ENCODE measurements around the gene HSPE1. TPM values are rescaled to one million over a fixed set of nuclear protein-coding genes. Genes with fewer than 3 reads are reported as not detected.
"Not testable (repeated sequence)": the region's sequence is repeated elsewhere in the genome, so short reads cannot be mapped to it uniquely, and the experiment has no call there.

HSPE1 gene
- total RNA-seq, result 10 to 100 TPM; 49.9 to 72.7 (median 55.1) TPM
- 55.7 TPM for total RNA-seq (2013)
- total RNA-seq, result 8.6 to 139 (median 20.3) reads per million in 29 experiments

DNA sequence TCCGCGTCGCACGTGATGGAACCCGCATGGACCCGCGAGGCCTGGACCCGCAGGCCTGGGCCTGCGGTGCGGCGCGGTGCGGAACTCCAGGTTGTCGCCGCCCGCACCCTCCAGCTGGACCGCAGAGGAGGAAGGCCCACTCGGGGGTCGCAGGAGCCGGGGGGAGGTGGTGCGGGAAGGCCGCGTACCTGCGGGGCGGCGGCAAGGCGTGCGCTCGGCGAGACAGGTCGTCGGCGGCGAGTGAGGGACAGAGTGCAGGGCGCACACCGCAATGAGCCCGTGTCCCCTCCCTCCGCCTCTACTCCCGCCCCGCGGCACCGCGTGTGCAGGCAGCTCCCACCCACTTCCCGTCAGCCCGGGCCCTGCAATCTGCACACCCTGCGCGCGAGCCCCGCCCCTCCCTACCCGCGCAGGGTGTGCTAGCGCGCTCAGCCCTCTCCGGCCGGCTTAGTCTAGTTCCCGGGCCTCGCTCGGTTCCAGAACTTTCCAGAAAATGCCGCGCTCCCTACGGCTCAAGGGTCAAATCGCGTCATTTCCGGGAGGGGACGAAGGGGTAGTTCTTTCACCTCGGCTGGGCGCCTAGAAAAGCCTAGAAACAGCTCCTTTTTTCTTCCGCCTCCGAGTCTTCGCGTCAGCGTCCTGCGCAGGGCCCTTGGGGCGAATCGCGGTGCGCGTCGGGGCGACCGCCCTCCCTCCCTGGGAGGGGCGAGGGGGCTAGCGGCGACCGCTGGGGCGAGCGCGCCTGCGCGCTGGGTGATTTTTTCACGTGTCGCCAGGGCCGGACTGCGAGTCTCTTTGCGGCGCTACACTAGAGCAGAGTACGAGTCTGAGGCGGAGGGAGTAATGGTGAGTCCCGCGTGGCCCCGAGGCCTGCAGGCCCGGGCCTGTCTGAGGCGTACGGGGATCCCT lies at the start of gene HSPE1, which contains the start of gene HSPD1:
Gene HSPE1 (plus strand): TSS at position 786 of the 909 bp plus-strand sequence. CDS start 58 bp downstream, at position 844.
Gene HSPD1 (minus strand): TSS at position 247 of the 909 bp plus-strand sequence. CDS start 992 bp downstream, outside the sequence.
- Mint-ChIP-seq H3K4me3 (peak within 1 kb of the TSS; percentile 92 to 97 (median 95)), H3K36me3 (peaks cover 37% of the 10 kb centered on the region), H3K4me1 (peaks cover 66 to 70% (median 67%) of the 10 kb centered on the region in 3 donors), H3K9me3 (no peaks in the 10 kb centered on the region), H3K27ac (peak within 1 kb of the TSS; percentile 91 to 98), H3K27me3 (no peaks in the 10 kb centered on the region)
- Histone ChIP-seq H3K36me3 (ENCODE audit: control insufficient read depth in 2 of 2, extremely low read depth in 1 of 2, insufficient read depth in 1 of 2, low read length in 1 of 2) (peaks cover 0 to 35% of the 10 kb centered on the region in 2 donors), H3K4me3 (ENCODE audit: control insufficient read depth in 1 of 2, extremely low read depth in 1 of 2, low read length in 1 of 2) (peak within 1 kb of the TSS; percentile 64 to 91), H3K4me1 (ENCODE audit: control insufficient read depth in 1 of 2, extremely low read depth in 1 of 2, insufficient read depth in 2 of 2, low read length in 2 of 2) (peaks cover 23 to 31% of the 10 kb centered on the region in 2 experiments), H3K27ac (ENCODE audit: low read length) (peak within 1 kb of the TSS; percentile 98), H3K27me3 (replicated peaks in 1 of 2; ENCODE audit: control insufficient read depth in 2 of 2, extremely low read depth in 1 of 2, insufficient read depth in 2 of 2, low read length in 1 of 2) (no peaks in the 10 kb centered on the region), H3K9me3 (no peaks in the 10 kb centered on the region)
- POLR2A ChIA-PET, result interaction anchor here (0.5 to 2.7 kb wide), 19 partner anchors 9 to 301 kb away, joined by 3 to 36 read pairs (median 4); partner anchors contain the start of genes SF3B1 (in 2 of the 2), COQ10B (in 1 of the 2), MARS2 (in 1 of the 2) and MOB4 (in 1 of the 2)
- ATAC-seq (replicated peaks in 1 of 4) (peak; percentile 80 to 90 (median 84)), DNase-seq (peak; percentile 91 to 98 (median 94))
- under 1% methylated on average over 89 of the region's 104 CpGs for WGBS (ENCODE audit: insufficient coverage)
- CTCF ChIA-PET, result interaction anchor here (0.6 to 1.6 kb wide), 8 partner anchors 13 to 892 kb away, joined by 3 to 4 read pairs (median 4); partner anchors contain the start of gene COQ10B (in 1 of the 2)

DNA sequence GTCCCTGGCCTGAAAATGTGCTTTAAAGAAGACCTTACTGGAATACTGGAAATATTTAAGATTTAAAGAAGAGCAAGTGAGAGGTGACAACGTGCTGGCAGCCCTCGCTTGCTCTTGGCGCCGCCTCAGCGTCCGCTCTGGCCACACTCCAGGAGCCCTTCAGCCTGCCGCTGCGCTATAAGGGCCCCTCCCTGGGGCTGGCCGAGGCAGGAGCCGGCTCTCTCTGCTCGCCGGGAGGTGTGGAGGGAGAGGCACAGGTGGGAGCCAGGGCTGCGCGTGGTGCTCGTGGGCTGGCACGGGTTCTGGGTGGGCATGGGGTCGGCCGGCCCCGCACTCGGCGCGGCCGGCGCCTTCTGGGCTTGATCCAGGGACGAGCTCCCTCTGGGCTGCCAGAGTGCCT lies 49.7 kb upstream of the HSPE1 start:
- Histone ChIP-seq H3K4me1 (ENCODE audit: control insufficient read depth in 1 of 2, extremely low read depth in 1 of 2, insufficient read depth in 2 of 2, low read length in 2 of 2) (peaks cover 8 to 12% of the 10 kb centered on the region in 2 experiments), H3K36me3 (ENCODE audit: control insufficient read depth in 2 of 2, extremely low read depth in 1 of 2, insufficient read depth in 1 of 2, low read length in 1 of 2) (peaks cover 0 to under 1% of the 10 kb centered on the region in 2 donors), H3K4me3 (ENCODE audit: control insufficient read depth in 1 of 2, extremely low read depth in 1 of 2, low read length in 1 of 2) (no peak overlapping the region), H3K9me3 (no peaks in the 10 kb centered on the region), H3K27ac (ENCODE audit: low read length) (no peak overlapping the region), H3K27me3 (replicated peaks in 1 of 2; ENCODE audit: control insufficient read depth in 2 of 2, extremely low read depth in 1 of 2, insufficient read depth in 2 of 2, low read length in 1 of 2) (peaks cover 0 to 9% of the 10 kb centered on the region in 2 experiments)
- no peaks in the 10 kb centered on the region for H3K27me3 Mint-ChIP-seq
- 91% methylated on average over 13 of the region's 25 CpGs for WGBS (ENCODE audit: insufficient coverage)
- CTCF ChIA-PET, result no interaction called here
- POLR2A ChIA-PET, result interaction anchor here (0.6 to 5.5 kb wide), 5 partner anchors 15 to 392 kb away, joined by 4 to 75 read pairs (median 7); partner anchors contain the start of genes HSPD1 (in 1 of the 2) and SF3B1 (in 1 of the 2)
- ATAC-seq (replicated peaks in 1 of 4) (no peak), DNase-seq (no peak)
- peaks cover 25 to 28% (median 25%) of the 10 kb centered on the region in 3 donors for H3K4me1 Mint-ChIP-seq
- no peak overlapping the region for H3K27ac Mint-ChIP-seq
- H3K9me3 Mint-ChIP-seq, result no peaks in the 10 kb centered on the region
- no peaks in the 10 kb centered on the region for H3K36me3 Mint-ChIP-seq
- H3K4me3 Mint-ChIP-seq, result no peak overlapping the region

DNA sequence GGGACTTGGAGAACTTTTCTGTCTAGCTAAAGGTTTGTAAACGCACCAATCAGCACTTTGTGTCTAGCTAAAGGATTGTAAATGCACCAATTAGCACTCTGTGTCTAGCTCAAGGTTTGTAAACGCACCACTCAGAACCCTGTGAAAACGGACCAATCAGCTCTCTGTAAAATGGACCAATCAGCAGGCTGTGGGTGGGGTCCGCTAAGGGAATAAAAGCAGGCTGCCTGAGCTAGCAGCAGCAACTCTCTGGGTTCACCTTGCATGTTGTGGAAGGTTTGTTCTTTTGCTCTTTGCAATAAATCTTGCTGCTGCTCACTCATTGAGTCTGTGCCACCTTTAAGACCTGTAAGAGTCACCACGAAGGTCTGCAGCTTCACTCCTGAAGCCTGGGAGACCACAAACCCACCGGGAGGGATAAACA lies 49.2 kb upstream of the HSPE1 start:
- 61% methylated on average over 6 of the region's 6 CpGs for WGBS (ENCODE audit: insufficient coverage)
- not testable (repeated sequence) for H3K9me3 Mint-ChIP-seq; H3K36me3 ChIP-seq (ENCODE audit: control insufficient read depth in 2 of 2, extremely low read depth in 1 of 2, insufficient read depth in 1 of 2, low read length in 1 of 2); H3K27ac ChIP-seq (ENCODE audit: low read length); H3K27me3 Mint-ChIP-seq; ATAC-seq (replicated peaks in 1 of 4); DNase-seq; H3K4me3 ChIP-seq (ENCODE audit: control insufficient read depth in 1 of 2, extremely low read depth in 1 of 2, low read length in 1 of 2); H3K36me3 Mint-ChIP-seq; H3K9me3 ChIP-seq; H3K27me3 ChIP-seq (replicated peaks in 1 of 2; ENCODE audit: control insufficient read depth in 2 of 2, extremely low read depth in 1 of 2, insufficient read depth in 2 of 2, low read length in 1 of 2)
- CTCF ChIA-PET, result interaction anchor here in 1 of 2 donors (1.1 kb wide), 1 partner anchor 337 kb away, joined by 3 read pairs; no protein-coding TSS in a partner anchor
- Mint-ChIP-seq H3K4me3 (peak overlapping the region in 2 of 3 donors; percentile 9 to 37), H3K4me1 (peaks cover 30 to 33% (median 30%) of the 10 kb centered on the region in 3 donors), H3K27ac (peak overlapping the region; percentile 16 to 55)
- peaks cover 12% of the 10 kb centered on the region in 2 experiments for H3K4me1 ChIP-seq (ENCODE audit: control insufficient read depth in 1 of 2, extremely low read depth in 1 of 2, insufficient read depth in 2 of 2, low read length in 2 of 2)
- POLR2A ChIA-PET, result interaction anchor here (0.6 to 5.5 kb wide), 5 partner anchors 15 to 391 kb away, joined by 4 to 75 read pairs (median 7); partner anchors contain the start of genes HSPD1 (in 1 of the 2) and SF3B1 (in 1 of the 2)

DNA sequence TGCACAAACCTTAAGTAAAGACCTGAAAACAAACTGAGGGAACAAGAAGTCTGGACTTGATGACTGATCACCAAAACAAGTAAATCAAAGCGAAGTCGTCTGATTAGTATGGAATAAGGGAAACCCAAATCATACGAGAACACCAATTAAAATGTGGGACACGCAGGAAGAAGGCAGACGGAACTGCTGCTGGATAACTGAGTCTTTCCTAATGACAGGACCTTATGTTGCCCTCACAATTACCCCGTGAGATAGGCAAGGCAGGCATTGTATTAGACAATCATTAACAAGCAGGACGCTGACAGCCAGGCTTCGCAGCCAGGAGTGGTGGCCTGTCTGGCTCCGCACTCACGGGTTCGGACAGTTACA lies 47.4 kb upstream of the HSPE1 start:
- peak overlapping the region; percentile 100 for H3K27ac ChIP-seq (ENCODE audit: low read length)
- peaks cover 0 to 9% of the 10 kb centered on the region in 2 experiments for H3K27me3 ChIP-seq (replicated peaks in 1 of 2; ENCODE audit: control insufficient read depth in 2 of 2, extremely low read depth in 1 of 2, insufficient read depth in 2 of 2, low read length in 1 of 2)
- CTCF ChIA-PET, result interaction anchor here in 1 of 2 donors (0.7 to 1.2 kb wide), 12 partner anchors 10 to 1796 kb away, joined by 3 to 10 read pairs (median 3); partner anchors contain the start of genes GTF3C3, HSPD1, HSPE1 and SF3B1
- H3K36me3 Mint-ChIP-seq, result no peaks in the 10 kb centered on the region
- peak overlapping the region; percentile 96 to 100 (median 99) for H3K4me3 Mint-ChIP-seq
- peak overlapping the region; percentile 99 to 100 for H3K27ac Mint-ChIP-seq
- H3K9me3 ChIP-seq, result no peaks in the 10 kb centered on the region
- peaks cover 12 to 19% of the 10 kb centered on the region in 2 experiments for H3K4me1 ChIP-seq (ENCODE audit: control insufficient read depth in 1 of 2, extremely low read depth in 1 of 2, insufficient read depth in 2 of 2, low read length in 2 of 2)
- H3K36me3 ChIP-seq (ENCODE audit: control insufficient read depth in 2 of 2, extremely low read depth in 1 of 2, insufficient read depth in 1 of 2, low read length in 1 of 2), result peaks cover 0 to 3% of the 10 kb centered on the region in 2 donors
- H3K4me3 ChIP-seq (ENCODE audit: control insufficient read depth in 1 of 2, extremely low read depth in 1 of 2, low read length in 1 of 2), result peak overlapping the region; percentile 90 to 99
- no peaks in the 10 kb centered on the region for H3K27me3 Mint-ChIP-seq
- ATAC-seq (replicated peaks in 1 of 4), result no peak
- 0% methylated on average over 8 of the region's 11 CpGs for WGBS (ENCODE audit: insufficient coverage)
- peaks cover 46 to 48% (median 48%) of the 10 kb centered on the region in 3 donors for H3K4me1 Mint-ChIP-seq
- POLR2A ChIA-PET, result interaction anchor here (0.5 to 5.5 kb wide), 16 partner anchors 9 to 1794 kb away, joined by 3 to 75 read pairs (median 5); partner anchors contain the start of genes MOB4 (in 2 of the 2), SF3B1 (in 2 of the 2), GTF3C3 (in 1 of the 2) and HSPD1 (in 1 of the 2)
- no peaks in the 10 kb centered on the region for H3K9me3 Mint-ChIP-seq
- no peak for DNase-seq

DNA sequence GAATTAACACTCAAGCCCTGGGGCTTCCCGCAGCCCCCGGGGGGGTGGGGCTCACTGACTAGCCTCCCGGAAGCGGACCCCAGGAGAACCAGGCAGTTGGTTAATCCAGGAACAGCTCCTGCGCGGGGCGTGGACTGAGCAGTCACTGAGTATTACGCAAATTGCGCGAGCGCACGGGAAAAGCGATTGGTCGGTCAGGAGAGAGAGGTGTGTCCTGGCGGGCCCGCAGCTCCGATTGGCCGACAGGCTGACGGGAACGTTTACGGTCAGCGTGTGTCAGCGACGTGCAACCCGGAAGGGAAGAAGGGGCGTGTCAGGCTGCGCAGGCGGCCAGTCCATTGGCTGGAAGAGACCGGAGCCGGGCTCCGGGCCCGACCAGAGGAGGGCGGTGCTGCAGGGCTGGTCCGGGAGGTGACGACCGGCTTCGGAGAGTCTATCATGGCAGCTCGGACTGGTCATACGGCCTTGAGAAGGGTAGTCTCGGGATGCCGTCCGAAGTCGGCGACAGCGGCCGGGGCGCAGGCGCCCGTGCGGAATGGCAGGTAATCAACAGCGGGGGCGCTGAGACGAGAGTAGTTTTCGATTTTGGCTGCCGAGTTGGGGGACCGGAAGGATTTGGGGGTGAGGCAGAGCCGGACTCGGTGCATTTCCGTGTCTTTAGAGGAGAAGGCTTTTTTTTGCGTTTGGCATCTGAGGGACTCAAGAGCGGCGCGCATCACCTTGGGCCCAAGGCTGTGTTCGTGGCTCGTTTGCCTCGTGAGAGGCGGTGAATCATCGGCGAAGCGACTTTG lies 46.9 kb upstream of the HSPE1 start, which contains the start of gene COQ10B:
Gene COQ10B (plus strand): TSS at position 430 of the 791 bp plus-strand sequence. CDS start 9 bp downstream, at position 439.
- peak within 1 kb of the TSS; percentile 99 to 100 for H3K27ac Mint-ChIP-seq
- no peaks in the 10 kb centered on the region for H3K36me3 Mint-ChIP-seq
- DNase-seq (peak; percentile 90 to 100 (median 98)), ATAC-seq (replicated peaks in 1 of 4) (peak; percentile 87 to 90 (median 90))
- H3K4me3 ChIP-seq (ENCODE audit: control insufficient read depth in 1 of 2, extremely low read depth in 1 of 2, low read length in 1 of 2), result peak within 1 kb of the TSS; percentile 90 to 99
- H3K27ac ChIP-seq (ENCODE audit: low read length), result peak within 1 kb of the TSS; percentile 100
- peaks cover 0 to 5% of the 10 kb centered on the region in 2 donors for H3K36me3 ChIP-seq (ENCODE audit: control insufficient read depth in 2 of 2, extremely low read depth in 1 of 2, insufficient read depth in 1 of 2, low read length in 1 of 2)
- no peaks in the 10 kb centered on the region for H3K27me3 Mint-ChIP-seq
- WGBS (ENCODE audit: insufficient coverage), result under 1% methylated on average over 69 of the region's 70 CpGs
- H3K4me1 ChIP-seq (ENCODE audit: control insufficient read depth in 1 of 2, extremely low read depth in 1 of 2, insufficient read depth in 2 of 2, low read length in 2 of 2), result peaks cover 12 to 19% of the 10 kb centered on the region in 2 experiments
- H3K9me3 ChIP-seq, result no peaks in the 10 kb centered on the region
- H3K4me3 Mint-ChIP-seq, result peak within 1 kb of the TSS; percentile 96 to 100 (median 99)
- H3K4me1 Mint-ChIP-seq, result peaks cover 50 to 54% (median 53%) of the 10 kb centered on the region in 3 donors
- ChIA-PET POLR2A (interaction anchor here (0.5 to 5.5 kb wide), 18 partner anchors 8 to 1794 kb away, joined by 3 to 75 read pairs (median 4); partner anchors contain the start of genes MOB4 (in 2 of the 2), SF3B1 (in 2 of the 2), GTF3C3 (in 1 of the 2) and HSPD1 (in 1 of the 2)), CTCF (interaction anchor here in 1 of 2 donors (0.6 to 1.2 kb wide), 13 partner anchors 11 to 1796 kb away, joined by 3 to 10 read pairs (median 3); partner anchors contain the start of genes GTF3C3, HSPD1, HSPE1 and SF3B1)
- peaks cover 0 to 9% of the 10 kb centered on the region in 2 experiments for H3K27me3 ChIP-seq (replicated peaks in 1 of 2; ENCODE audit: control insufficient read depth in 2 of 2, extremely low read depth in 1 of 2, insufficient read depth in 2 of 2, low read length in 1 of 2)
- H3K9me3 Mint-ChIP-seq, result no peaks in the 10 kb centered on the region
